IPS-NIHi7 (cell line): ENCODE results near the gene GRAPL.
"Not testable (repeated sequence)": the region's sequence is repeated elsewhere in the genome, so short reads cannot be mapped to it uniquely, and the experiment has no call there.

Experiments
- DNase-seq: peaks from one replicate; pipeline ENCODE4 v3.0.0; 2012; ENCODE audit warnings: mixed read lengths; ENCODE audit errors: extremely low spot score

GRAPL gene

DNA sequence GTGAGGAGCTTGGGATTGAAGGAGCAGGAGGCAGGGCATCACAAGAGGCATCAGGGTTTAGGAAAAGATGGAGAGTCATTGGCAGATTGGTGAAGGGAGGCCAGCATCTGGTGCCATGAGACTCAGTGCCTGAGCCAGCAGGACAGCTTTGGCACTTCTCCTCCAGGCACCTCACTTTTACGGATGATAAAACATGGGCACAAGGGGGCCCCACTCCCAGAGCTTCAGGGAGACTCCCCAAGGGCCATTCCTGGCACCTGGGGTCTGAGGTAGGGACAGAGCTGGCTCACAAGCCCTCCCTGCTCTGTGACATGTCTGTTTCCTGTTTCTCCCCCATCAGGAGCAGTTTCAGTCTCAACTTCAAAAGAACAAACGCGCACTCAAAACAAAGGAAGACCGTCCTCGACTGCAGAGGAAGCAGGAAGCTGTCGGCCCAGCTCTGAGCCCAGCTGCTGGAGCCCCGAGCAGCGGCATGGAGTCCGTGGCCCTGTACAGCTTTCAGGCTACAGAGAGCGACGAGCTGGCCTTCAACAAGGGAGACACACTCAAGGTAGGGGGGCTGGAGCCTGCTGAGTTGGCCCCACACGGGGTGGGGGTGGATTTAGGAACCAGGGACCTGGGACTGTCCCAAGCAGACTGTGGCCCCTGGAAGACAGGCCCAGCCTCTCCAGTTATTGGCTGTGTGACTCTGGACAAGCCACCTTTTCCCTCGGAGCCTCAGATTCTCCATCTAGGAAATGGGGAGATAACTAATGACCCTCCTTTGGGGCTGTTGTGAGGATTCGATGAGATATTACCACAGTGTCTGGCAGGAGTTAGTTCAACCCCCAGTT, at the start of gene GRAPL:
Gene GRAPL, plus strand, starts transcription at position 442 of the 833 bp plus-strand sequence. Its CDS starts 31 bp downstream, at position 473.
- not testable (repeated sequence) for DNase-seq

DNA sequence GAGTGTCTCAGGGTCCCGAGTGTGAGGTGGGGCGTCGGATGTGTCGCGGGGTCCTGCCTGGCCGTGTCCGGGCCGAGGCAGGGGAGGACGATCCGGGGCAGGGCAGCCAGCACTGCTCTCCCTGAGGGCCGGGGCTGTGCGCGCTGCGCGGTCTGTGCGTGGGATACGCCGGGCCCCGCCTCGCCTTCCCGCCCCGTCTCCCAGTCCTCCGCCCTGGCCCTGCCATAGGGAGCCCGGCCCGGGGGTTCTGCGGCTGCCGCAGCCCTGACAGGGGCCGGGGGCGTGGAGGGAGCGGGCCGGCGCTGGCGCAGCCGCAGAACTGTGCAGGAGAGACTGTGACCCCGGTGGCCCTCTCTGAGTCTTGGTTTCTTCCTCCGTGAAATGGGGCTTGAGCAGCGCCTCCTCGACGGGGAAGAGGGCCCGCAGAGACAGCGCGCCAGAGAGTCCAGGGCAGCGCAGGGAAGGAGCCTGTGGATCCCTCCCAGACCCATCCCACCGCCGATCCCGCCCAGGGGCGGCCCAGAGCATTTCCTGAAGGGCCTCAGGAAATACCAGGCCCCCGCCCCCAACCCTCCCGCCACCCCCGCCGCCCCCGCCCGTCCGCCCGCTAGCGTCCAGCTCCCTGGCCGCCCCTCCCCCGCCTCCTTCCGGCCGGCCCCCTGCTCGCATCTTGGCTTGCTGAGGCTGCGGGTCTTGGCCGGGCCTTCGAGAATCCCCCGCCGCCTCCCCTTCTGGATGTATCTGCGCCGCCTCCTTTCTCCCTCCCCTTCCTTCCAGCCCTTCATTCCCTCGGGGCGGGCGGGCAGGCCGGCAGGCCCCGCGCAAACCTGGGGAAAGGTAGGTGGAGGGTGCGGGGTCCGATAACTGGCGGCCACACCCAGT, 38.3 kb upstream of the GRAPL start:
- not testable (repeated sequence) for DNase-seq

DNA sequence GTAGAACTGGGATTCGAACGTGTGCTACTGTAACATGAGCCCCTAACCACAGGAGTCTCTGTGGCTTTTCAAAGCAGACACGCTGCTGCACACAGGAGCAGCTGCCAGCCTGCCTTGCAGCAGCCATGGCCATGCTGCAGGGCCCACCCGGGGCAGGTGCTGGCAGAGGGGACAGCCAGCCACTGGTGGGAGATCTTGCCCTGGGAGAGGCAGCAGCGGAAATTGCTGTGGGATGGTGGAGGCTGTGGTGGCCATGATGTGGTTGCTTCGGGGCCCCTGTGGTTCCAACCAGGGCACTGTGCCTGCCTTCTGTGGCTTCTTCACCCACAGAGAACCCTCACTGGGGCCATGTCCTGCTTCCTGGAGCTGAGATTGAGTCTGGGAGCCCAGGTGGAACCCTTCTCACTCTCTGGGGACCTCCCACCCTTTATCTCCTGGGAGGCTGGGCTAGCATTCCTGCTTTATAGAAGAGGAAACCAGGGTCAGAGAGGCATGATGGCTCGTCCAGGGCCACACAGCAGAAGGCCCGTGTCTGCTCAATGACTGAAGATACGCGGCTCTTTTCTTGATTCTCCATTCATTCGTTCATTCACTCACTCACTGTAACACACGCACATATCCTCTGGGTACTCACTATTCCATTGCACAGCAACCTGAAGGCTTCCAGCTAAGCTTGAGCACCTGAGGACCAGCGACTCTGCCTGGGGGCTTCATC, 37.2 kb upstream of the GRAPL start:
- not testable (repeated sequence) for DNase-seq

DNA sequence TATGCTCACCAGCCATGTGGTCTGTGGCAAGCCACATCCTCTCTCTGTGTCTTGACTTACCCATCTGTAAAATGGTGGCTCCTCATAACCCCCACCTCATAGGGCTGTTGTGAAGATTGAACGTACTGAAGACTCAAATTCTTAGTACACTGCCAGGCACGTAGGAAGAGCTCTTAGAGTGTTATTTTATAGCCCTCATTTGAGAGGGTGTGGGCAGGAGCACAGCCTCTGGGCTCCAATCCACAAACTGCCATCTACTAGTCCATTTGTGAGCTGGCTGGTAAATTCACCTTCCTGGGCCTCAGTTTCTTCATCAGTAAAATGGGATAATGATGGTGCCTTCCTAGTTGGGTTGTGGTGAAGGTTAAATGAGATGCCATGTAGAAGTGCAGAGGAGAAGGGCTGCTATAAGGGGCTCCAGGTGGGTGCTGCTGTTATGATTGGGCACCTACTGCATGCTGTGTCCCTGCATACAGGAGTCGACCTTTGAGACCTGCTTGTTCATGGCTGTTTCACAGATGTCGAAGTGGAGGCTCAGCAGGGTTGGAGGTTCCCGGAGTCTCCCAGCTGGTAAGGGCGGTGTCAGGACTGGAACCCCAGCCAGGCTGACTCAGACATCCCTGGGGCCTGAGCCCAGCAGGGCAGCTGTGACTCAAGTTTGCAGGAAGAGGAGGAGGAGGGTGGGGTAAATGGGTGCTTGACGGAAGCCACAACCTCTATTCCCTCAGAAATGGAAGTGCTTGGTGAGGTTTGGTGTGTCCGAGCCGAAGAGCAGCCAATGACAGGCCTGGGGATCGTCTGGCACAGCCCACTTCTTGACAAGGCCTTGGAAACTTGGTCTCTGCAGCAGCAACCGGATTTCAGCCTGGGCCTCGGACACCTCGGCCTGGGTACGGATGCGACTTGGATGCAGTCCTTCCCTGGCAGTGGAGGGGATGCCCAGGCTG, 34.4 kb upstream of the GRAPL start:
- DNase-seq: not testable (repeated sequence)

DNA sequence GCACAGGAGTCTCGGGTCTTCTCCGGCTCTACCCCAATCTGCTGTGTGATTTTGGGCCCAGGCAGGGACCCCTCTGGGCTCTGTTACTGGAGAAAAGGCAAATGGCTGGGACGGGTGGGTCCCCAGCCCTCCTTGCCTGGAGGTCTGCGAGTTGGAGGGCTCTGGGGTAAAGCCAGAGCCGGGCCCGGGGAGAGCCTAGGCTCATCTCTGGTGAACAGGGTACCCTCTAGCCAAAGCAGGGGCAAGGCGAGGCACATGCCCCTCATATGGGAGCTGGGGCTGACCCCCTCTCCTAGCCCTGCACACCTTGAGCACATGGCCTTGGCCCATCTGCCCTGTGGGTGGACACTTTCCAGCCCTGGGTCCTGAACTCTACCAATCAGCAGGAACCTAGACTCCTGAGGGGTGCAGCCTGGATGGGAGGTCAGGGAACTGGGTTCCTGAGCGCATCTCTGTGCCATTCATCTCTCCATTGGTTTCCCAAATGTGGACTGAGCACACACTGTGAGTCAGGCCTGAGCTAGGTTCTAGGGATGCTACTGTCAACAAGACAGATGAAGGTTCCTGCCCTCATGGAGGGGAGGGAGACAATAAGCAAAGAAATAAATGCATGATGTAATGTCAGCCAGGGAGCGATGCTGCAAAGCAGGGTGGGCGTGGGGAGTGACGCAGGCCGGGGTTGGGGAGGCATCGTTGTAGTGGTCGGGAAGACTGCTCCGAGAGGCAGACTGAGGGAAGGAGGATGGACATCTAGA, 33.5 kb upstream of the GRAPL start:
- DNase-seq: not testable (repeated sequence)

DNA sequence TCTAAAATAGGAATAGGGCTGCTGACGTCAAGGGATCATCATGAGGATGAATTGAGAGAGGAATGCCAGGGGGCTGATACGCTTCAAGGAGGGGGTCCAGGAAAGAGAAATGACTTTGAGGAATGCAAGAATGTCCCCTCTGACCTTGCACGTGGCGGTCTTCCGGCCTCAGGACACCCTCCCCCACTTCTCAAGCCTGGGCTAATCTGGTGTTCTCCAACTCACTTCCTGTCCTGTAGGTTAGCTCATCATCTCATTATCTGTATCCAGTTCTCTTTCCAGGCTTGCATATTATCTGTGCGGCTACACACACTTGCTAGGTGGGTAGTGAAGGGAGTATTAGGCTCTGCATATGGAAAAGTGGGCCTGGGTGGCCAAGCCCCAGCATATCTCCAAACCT, 18.9 kb upstream of the GRAPL start:
- DNase-seq: not testable (repeated sequence)

DNA sequence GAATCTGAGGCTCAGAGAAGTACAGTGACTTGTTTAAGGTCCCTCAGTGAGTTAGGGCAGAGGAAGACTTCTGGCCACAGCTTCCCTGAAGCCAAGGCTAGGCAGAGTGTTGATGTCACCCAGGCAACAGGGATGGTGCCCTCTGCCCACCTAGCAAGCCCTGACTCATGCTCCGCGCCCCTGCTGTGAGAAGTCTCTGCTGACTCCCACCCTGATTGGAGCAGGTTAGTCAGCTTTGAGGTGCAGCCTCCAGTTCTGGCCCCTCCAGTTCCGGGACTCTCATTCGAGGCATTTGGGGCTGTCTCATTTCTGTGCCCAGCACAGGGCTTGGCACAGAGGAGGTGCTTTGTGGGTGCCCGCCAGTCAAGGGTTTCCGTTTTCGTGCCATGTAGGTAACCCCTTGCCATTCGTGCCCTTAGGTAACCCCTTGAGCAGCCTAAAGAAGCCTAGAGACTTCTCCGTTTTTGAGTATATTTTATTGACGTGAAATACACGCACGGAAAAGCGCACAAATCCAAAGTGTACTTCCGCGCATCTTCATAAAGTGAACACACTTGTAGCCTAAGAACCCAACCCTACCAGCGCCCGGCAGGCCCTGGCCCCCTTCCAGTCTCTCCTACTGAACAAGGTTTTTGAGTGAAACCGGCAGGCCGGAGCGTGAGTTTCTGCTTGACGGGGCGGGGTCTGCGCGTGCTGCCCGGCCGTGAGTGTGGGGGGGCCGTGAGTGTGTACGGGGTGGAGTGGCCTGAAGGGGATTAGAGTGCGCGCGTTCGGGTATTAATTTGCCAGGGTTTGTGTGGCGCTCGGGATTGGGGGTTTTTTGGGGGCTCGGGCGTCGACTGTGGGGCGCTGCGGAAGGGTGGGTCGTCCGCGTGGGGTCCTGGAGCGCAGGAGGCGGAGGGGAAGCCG, 16.9 kb upstream of the GRAPL start:
- not testable (repeated sequence) for DNase-seq

DNA sequence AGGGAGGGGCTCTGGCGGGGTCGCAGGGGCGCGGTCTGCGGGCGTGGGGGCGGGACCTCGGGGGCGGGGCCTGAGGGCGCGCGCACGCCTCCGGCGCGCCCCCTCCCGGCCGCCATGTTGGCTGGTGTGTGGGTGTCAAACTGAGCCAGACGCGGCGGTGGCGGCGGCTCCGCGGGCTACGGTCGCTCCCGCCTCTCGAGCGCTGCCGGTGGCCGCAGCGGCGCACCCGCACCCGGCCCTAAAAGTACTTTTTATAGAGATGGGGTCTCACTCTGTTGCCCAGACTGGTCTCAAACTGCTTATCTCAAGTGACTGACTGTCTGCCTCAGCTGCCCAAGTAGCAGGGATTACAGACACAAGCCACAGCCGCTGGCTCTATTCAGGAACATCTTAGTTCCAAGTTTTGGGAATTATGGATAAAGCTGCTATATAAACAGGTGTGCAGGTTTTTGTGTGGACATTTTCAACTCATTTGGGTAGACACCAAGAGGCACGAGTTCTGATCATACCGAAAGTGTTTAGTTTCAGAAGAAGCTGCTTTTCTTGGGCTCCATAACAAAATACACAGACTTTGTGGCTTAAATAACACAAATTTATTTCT, 16.2 kb upstream of the GRAPL start:
- not testable (repeated sequence) for DNase-seq

DNA sequence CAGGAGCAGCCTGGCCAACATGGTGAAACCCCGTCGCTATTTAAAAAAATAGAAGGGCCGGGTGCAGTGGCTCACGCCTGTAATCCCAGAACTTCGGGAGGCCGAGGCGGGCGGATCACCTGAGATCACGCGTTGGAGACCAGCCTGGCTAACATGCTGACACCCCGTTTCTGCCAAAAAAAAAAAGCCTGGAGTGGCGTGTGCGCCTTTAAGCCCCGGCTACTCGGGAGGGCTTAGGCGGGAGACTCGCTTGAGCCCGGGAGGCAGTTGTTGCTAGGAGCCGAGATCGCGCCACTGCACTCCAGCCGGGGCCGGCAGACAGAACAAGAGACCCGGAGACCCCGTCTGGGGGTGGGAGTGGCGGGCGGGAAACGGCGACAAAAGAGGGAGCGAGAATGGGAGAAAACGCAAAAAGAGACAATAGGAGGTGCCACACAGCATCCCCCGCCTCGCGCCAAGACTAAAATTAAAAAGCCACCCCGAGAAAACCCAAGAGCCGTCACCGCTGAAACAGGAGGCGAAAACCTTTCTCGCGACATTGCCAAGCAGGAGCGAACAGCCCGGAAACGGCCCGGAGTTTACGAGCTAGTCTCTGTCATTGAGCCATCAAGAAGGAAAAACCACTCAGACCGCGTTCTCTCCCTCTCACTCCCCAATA, 15.5 kb upstream of the GRAPL start:
- DNase-seq: not testable (repeated sequence)

DNA sequence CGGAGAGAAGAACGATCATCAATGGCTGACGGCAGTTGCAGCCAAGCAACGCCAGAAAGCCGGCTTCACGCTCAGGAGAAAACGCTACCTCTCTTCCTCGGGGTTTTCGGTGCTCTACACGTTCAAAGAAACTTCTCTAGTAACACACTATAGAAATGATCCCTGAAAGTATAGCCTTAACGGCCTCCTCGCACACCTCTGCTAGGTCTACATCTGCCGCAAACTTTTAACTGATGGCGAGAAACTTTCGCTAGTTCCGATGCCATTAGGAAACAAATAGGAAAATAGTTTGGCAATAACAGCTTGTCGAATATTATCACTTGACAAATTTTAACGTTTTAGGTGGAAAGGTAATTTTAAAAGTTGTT, 14.9 kb upstream of the GRAPL start:
- DNase-seq: not testable (repeated sequence)

DNA sequence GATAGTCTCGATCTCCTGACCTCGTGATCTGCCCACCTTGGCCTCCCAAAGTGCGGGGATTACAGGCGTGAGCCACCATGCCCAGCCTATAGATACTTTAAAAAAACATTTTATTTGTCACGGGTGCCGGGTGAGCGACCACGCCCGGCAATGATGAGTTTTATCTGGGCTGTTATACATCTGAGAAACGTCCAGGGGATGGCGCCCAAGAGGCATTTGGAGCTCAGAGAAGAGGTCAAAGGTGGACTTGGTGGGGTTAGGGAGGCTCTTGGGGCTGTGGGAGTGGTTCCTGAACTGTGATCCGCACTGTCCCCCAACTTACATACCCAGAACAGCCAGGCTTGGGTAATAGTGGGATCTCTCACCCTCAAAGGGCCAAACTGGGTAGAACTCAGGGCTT, 8.7 kb upstream of the GRAPL start:
- DNase-seq: not testable (repeated sequence)

DNA sequence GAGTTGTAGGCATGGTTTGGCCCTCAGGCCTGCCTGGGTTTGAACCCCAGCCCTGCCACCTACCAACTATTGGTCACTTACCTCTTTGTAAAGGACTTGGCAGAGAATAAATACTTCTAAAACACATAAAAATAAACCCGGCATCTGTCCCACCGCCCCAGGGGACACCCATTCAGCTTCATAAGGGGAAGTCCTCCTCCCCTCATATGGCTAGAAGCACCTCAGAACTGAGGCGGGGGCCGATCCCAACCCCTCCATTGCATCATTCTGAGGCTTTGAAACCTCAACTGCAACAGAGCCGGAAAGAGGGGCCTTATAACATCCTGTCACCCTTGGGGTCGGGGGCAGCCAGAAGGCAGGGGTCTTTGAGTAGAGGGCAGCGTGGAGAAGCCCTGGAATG, 2.1 kb upstream of the GRAPL start:
- DNase-seq: not testable (repeated sequence)

DNA sequence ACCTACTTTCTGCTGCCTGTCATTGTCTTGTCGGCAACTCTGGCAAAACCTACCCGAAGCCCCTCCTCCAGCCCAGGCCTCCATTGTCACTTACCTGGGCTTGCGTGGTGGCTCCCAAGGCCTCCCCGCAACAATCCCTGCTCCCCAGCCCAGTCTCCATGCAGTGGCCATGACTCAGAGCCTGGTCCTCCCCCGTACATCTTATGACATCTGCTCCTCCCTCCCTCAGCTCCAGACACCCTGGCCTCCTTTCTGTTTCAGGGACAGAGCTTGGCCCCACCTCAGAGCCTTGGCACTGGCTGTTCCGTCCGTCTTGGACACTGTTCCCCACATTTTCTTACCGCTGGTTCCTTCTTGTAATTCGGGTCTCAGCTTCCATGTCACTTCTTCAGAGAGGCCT, 2.1 kb downstream of the GRAPL start:
- not testable (repeated sequence) for DNase-seq

DNA sequence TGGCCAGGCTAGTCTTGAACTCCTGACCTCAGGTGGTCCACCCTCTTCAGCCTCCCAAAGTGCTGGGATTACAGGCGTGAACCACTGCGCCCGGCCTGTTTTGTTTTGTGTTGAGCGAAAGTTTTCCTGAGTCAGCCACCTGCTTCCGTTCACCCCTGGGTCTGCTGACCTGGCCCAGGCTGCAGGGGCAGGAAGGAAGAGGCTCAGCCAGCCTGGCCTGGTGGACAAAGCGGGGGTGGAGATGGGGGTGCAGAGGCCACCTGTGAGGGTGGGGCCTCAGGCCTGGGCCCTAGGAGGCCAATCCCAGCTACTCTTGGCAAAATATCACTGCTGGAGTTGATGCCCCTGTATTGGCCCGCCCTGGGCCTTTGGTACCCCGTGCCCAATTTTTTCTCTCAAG, 3.7 kb downstream of the GRAPL start:
- DNase-seq: not testable (repeated sequence)

DNA sequence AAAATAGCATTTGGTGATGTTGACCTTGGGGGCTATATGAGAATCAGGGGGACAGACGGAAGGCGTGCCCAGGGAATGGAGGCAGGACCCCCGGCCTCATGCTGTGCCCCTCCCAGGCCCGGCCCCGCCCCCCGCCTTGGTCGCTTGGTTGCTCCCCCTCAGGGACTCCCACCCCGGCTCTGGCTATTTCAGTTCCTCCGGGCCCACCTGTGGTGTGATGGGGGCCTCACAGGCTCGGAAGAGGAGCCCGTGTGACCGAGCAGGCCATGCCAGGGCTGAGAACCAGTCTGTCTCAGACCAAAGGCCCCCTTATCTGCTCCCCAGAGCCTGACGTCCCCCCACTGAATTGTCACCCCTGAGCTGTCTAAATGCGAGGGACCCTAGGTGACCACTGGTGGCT, 4.4 kb downstream of the GRAPL start:
- DNase-seq: not testable (repeated sequence)

DNA sequence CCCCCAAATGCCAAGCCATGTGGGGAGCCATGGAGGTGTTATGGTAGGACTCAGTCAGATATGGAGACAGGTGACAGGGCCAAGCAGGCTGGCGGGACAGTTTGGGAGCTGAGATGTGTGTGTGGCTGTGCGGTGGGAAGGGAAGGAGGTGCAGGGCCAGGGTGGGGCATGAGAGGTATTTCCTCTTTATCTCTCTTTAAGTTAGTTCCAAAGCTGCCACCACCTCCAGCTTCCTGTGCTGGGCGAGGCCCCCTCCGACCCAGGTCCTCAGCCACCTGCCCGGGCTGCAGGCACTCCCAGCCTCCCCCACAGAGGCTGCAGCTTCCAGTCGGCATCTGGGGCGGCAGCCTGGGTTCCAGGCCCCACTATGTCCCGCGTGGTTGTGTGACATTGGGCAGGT, 6.4 kb downstream of the GRAPL start:
- DNase-seq: not testable (repeated sequence)

DNA sequence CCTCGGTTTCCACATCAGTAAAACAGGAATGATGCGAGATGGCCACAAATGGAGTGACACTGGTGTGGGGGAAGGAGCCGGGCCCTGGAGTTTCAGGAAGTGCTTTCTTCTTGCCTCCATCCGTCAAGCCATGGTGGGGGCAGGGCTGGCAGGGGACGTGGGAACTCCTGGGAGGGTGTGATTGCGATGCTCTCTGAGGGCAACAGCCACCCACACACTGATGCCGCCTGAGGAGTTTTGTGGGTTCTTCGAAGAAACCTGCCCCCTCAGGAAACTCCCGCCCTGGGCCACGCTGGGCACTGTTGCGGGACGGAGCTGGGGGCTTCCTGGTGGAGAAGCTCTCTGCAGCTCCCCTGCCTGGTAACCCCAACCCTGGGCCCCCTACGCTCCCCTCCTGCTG, 8.0 kb downstream of the GRAPL start:
- not testable (repeated sequence) for DNase-seq

DNA sequence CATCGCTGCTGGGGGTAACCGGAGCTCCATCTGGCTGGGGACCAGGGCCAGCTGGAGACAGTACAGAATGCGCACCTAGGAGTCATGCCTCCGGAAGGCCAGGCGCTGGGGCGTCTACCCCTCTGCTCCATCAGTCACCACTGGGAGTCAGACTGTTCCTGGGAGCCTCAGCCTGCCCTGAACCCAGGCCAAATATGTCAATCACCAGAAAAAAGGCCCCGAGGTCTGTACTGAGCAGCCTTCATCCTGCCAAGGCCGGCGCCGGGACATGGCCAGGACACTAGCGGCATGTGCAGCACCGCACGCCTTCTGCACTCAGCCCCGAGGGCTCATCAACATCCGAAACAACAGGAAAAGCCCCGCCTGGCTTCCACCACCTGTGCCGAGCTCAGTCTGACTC, 8.7 kb downstream of the GRAPL start:
- DNase-seq: not testable (repeated sequence)
